Measurements from ENCODE around the gene SLC43A2. TPM values are rescaled to one million over a fixed set of nuclear protein-coding genes. Genes with fewer than 3 reads are reported as not detected.
"Not testable (repeated sequence)": the region's sequence is repeated elsewhere in the genome, so short reads cannot be mapped to it uniquely, and the experiment has no call there.

The SLC43A2 gene
- total RNA-seq, 4 donors from 2014 or later, result 3.6 to 15.6 (median 6.8) TPM

- H3K27ac ChIP-seq, result peak overlapping the region; percentile 71 to 73
- H3K27me3 ChIP-seq, result no peaks in the 10 kb centered on the region
- peaks cover 0 to 18% of the 10 kb centered on the region in 2 donors for H3K4me1 ChIP-seq
- no peaks in the 10 kb centered on the region for H3K36me3 ChIP-seq
- no peak overlapping the region for H3K4me3 ChIP-seq
- TF ChIP-seq POLR2A (IDR thresholded peaks at IDR 0.05) (no peak), CTCF (IDR thresholded peaks at IDR 0.05) (no peak)
- DNase-seq, result no peak
- no peaks in the 10 kb centered on the region for H3K9me3 ChIP-seq
- intact Hi-C loops (cut with DNase I; ENCODE audit: low total_unique reads), result loop anchor here (5.0 kb wide), 2 partner anchors 52 to 62 kb away; partner anchors contain the start of gene SLC43A2
Measured at GRCh38 chr17:1574697-1575471, 53.8 kb downstream of the SLC43A2 start.

GRCh38 chr17:1573932-1574696, 54.5 kb downstream of the SLC43A2 start:
- TF ChIP-seq POLR2A (IDR thresholded peaks at IDR 0.05), result no peak
- TF ChIP-seq CTCF (IDR thresholded peaks at IDR 0.05), result peak; percentile 94 to 98 (median 98)
- H3K27ac ChIP-seq, result peak overlapping the region; percentile 71 to 73

GRCh38 chr17:1572646-1573045, 56.0 kb downstream of the SLC43A2 start:
- peaks cover 0 to 17% of the 10 kb centered on the region in 2 donors for H3K4me1 ChIP-seq
- not testable (repeated sequence) for DNase-seq, H3K27ac ChIP-seq, H3K9me3 ChIP-seq, H3K4me3 ChIP-seq, H3K36me3 ChIP-seq, H3K27me3 ChIP-seq
- intact Hi-C loops (cut with DNase I; ENCODE audit: low total_unique reads), result loop anchor here (5.0 kb wide), 1 partner anchor 65 kb away; no protein-coding TSS in a partner anchor

More at GRCh38 chr17:1573932-1574696, 54.5 kb downstream of the SLC43A2 start:
- no peaks in the 10 kb centered on the region for H3K9me3 ChIP-seq
- peak; percentile 81 to 84 for DNase-seq
- no peaks in the 10 kb centered on the region for H3K27me3 ChIP-seq
- no peaks in the 10 kb centered on the region for H3K36me3 ChIP-seq
- H3K4me3 ChIP-seq, result no peak overlapping the region
- H3K4me1 ChIP-seq, result peaks cover 0 to 18% of the 10 kb centered on the region in 2 donors
- intact Hi-C loops (cut with DNase I; ENCODE audit: low total_unique reads), result loop anchor here (5.0 kb wide), 1 partner anchor 63 kb away; no protein-coding TSS in a partner anchor

GRCh38 chr17:1571341-1571704, 57.3 kb downstream of the SLC43A2 start:
- no peaks in the 10 kb centered on the region for H3K27me3 ChIP-seq
- intact Hi-C loops (cut with DNase I; ENCODE audit: low total_unique reads), result loop anchor here (5.0 kb wide), 1 partner anchor 66 kb away; no protein-coding TSS in a partner anchor
- no peak overlapping the region for H3K4me3 ChIP-seq
- H3K36me3 ChIP-seq, result no peaks in the 10 kb centered on the region
- H3K9me3 ChIP-seq, result no peaks in the 10 kb centered on the region
- TF ChIP-seq POLR2A (IDR thresholded peaks at IDR 0.05), result no peak
- TF ChIP-seq CTCF (IDR thresholded peaks at IDR 0.05), result no peak
- H3K27ac ChIP-seq, result no peak overlapping the region
- DNase-seq, result no peak
- H3K4me1 ChIP-seq, result peaks cover 0 to 6% of the 10 kb centered on the region in 2 donors

GRCh38 chr17:1568950-1569810, 59.5 kb downstream of the SLC43A2 start:
- H3K4me3 ChIP-seq, result no peak overlapping the region
- no peak for DNase-seq
- H3K36me3 ChIP-seq, result no peaks in the 10 kb centered on the region
- no peaks in the 10 kb centered on the region for H3K27me3 ChIP-seq
- intact Hi-C loops (cut with DNase I; ENCODE audit: low total_unique reads), result no loop called here
- no peak for TF ChIP-seq CTCF (IDR thresholded peaks at IDR 0.05)
- TF ChIP-seq POLR2A (IDR thresholded peaks at IDR 0.05), result no peak
- H3K4me1 ChIP-seq, result no peaks in the 10 kb centered on the region
- no peaks in the 10 kb centered on the region for H3K9me3 ChIP-seq
- H3K27ac ChIP-seq, result no peak overlapping the region
